Loucy (cell line): ENCODE results near the gene MARCHF5.
"Not testable (repeated sequence)": the region's sequence is repeated elsewhere in the genome, so short reads cannot be mapped to it uniquely, and the experiment has no call there.

ENCODE experiments used
- H2AFZ ChIP-seq: fragments of 200-600 bp; sonication (generic); 2 replicates; pipeline ENCODE4 v1.6.0; 2016; ENCODE audit warnings: antibody characterized with exemption, mild to moderate bottlenecking, low read length, moderate library complexity
- H3F3A ChIP-seq: fragments of 200-600 bp; 2 replicates; pipeline ENCODE4 v1.6.0; 2016; ENCODE audit warnings: antibody characterized with exemption, low read depth, mild to moderate bottlenecking
- H3K27me3 ChIP-seq: fragments of 200-600 bp; sonication (generic); 2 replicates; pipeline ENCODE4 v1.6.1; 2014; ENCODE audit warnings: low read length, mild to moderate bottlenecking; ENCODE audit not compliant: insufficient read depth, poor library complexity, severe bottlenecking
- H3K36me3 ChIP-seq: fragments of 200-600 bp; sonication (generic); 2 replicates; pipeline ENCODE4 v1.6.1; 2016; ENCODE audit warnings: low read length; ENCODE audit not compliant: insufficient read depth
- H3K4me1 ChIP-seq: fragments of 200-600 bp; sonication (generic); 2 replicates; pipeline ENCODE4 v1.5.1; 2014; ENCODE audit warnings: low read length, mild to moderate bottlenecking; ENCODE audit not compliant: insufficient read depth, poor library complexity, severe bottlenecking
- H3K4me2 ChIP-seq: fragments of 200-600 bp; sonication (generic); 2 replicates; pipeline ENCODE4 v1.6.0; 2014; ENCODE audit warnings: antibody characterized with exemption, low read length, low read depth, mild to moderate bottlenecking; ENCODE audit not compliant: poor library complexity, severe bottlenecking
- H3K4me3 ChIP-seq: fragments of 200-600 bp; sonication (generic); 2 replicates; pipeline ENCODE4 v1.5.1; 2014; ENCODE audit warnings: low read length, mild to moderate bottlenecking, mixed read lengths; ENCODE audit not compliant: poor library complexity, severe bottlenecking
- H3K79me2 ChIP-seq: fragments of 200-600 bp; sonication (generic); 2 replicates; pipeline ENCODE4 v1.6.1; 2014; ENCODE audit warnings: low read length; ENCODE audit not compliant: insufficient read depth
- H3K9ac ChIP-seq: fragments of 200-600 bp; sonication (generic); 2 replicates; pipeline ENCODE4 v1.6.0; 2014; ENCODE audit warnings: mild to moderate bottlenecking, low read depth, low read length, moderate library complexity; ENCODE audit not compliant: poor library complexity, severe bottlenecking
- H3K9me2 ChIP-seq: fragments of 200-600 bp; sonication (generic); replicated peaks from 2 replicates; pipeline ENCODE4 v1.6.1; 2016; ENCODE audit warnings: low read depth, low read length, mixed read lengths
- H3K9me3 ChIP-seq: fragments of 200-600 bp; sonication (generic); 2 replicates; pipeline ENCODE4 v1.6.1; 2014; ENCODE audit warnings: mild to moderate bottlenecking, antibody characterized with exemption, low read length, low read depth; ENCODE audit not compliant: insufficient read depth
- H4K20me1 ChIP-seq: fragments of 200-600 bp; sonication (generic); 2 replicates; pipeline ENCODE4 v1.6.0; 2014; ENCODE audit warnings: antibody characterized with exemption, low read length, mild to moderate bottlenecking; ENCODE audit not compliant: insufficient read depth, poor library complexity, severe bottlenecking
- EZH2phosphoT487 ChIP-seq: fragments of 200-600 bp; IDR thresholded peaks from 2 replicates; pipeline ENCODE4 v1.6.1; 2018; ENCODE audit warnings: antibody characterized with exemption, mild to moderate bottlenecking, moderate library complexity, borderline replicate concordance
- TF ChIP-seq, protein P1 (sequence below): fragments of 200-600 bp; sonication (generic); conservative IDR thresholded peaks from 2 replicates; pipeline ENCODE4 v1.5.1; 2014; ENCODE audit warnings: mild to moderate bottlenecking, antibody characterized with exemption, low read length

MARCHF5 gene

DNA sequence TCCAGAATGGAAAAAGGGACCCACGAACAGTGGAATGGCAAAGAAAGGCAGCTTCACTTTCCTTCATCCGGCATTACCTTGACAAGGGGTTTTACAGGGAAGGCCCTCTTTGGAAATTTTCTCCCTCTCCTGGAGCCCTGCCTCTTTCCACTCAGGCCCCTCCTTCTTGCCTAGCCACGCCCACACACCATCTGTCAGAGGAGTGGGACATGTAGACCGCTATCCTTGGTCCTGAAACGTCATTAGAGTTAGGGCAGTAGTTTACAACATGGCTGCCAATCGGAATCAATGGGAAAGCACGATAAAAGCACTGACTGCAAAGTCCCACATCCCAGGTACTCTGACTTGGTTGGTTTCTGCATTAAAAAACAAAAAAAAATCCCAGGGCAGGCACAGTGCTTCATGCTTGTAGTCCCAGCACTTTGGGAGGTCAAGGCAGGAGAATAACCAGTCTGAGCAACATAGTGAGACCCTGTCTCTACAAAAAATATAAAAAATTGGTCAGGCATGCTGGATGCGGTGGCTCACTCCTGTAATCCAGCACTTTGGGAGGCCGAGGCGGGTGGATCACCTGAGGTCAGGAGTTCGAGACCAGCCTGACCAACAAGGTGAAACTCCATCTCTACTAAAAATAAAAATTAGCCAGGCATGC is 96.4 kb downstream of the MARCHF5 start:
- Histone ChIP-seq H3K4me1 (no peaks in the 10 kb centered on the region), H3F3A (no peaks in the 10 kb centered on the region), H3K27me3 (no peaks in the 10 kb centered on the region), H3K4me3 (no peak overlapping the region), H3K4me2 (no peak overlapping the region), H3K36me3 (no peaks in the 10 kb centered on the region), H3K9me2 (no peaks in the 10 kb centered on the region), H3K9ac (no peak overlapping the region), H4K20me1 (no peaks in the 10 kb centered on the region), H2AFZ (no peak overlapping the region), H3K9me3 (no peaks in the 10 kb centered on the region), H3K79me2 (no peaks in the 10 kb centered on the region)
- TF ChIP-seq, protein P1, sequence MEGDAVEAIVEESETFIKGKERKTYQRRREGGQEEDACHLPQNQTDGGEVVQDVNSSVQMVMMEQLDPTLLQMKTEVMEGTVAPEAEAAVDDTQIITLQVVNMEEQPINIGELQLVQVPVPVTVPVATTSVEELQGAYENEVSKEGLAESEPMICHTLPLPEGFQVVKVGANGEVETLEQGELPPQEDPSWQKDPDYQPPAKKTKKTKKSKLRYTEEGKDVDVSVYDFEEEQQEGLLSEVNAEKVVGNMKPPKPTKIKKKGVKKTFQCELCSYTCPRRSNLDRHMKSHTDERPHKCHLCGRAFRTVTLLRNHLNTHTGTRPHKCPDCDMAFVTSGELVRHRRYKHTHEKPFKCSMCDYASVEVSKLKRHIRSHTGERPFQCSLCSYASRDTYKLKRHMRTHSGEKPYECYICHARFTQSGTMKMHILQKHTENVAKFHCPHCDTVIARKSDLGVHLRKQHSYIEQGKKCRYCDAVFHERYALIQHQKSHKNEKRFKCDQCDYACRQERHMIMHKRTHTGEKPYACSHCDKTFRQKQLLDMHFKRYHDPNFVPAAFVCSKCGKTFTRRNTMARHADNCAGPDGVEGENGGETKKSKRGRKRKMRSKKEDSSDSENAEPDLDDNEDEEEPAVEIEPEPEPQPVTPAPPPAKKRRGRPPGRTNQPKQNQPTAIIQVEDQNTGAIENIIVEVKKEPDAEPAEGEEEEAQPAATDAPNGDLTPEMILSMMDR, result no peak
- no peak for TF ChIP-seq EZH2phosphoT487

DNA sequence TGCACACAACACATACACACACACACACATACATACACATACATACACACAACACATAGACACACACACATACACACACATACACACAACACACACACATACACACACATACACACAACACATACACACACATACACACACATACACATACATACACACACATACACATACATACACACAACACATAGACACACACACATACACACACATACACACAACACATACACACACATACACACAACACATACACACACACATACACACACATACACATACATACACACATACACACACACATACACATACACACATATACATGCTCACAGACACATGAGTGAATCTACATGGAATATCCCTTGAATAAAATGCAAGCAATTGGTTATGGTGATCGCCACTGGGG is 102.2 kb downstream of the MARCHF5 start:
- not testable (repeated sequence) for H3K27me3 ChIP-seq, H3F3A ChIP-seq, H3K9me2 ChIP-seq, H3K9me3 ChIP-seq, H3K79me2 ChIP-seq, H3K4me3 ChIP-seq, H4K20me1 ChIP-seq, H3K9ac ChIP-seq, H3K4me1 ChIP-seq, H3K36me3 ChIP-seq, H3K4me2 ChIP-seq, H2AFZ ChIP-seq

DNA sequence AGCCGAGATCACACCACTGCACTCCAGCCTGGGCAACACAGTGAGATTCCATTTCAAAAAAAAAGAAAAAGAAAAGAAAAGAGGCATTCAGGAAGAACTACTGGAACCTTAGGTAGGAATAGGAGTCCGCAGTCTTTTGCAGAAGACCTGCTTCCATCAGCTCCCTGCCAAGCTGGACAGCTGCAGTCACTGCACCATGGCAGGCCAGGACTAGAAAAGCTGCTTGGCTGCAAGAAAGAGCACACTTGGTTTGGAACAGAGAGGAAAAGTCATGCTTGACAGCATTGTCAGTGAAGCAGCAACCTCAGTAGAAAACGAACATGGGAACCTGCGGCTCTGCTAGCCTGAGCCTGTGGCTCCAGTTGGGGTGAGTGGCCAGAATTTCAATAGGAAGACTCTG is 104.3 kb downstream of the MARCHF5 start:
- H3K27me3 ChIP-seq, result no peaks in the 10 kb centered on the region
- no peak overlapping the region for H3K9ac ChIP-seq
- H3F3A ChIP-seq, result no peaks in the 10 kb centered on the region
- H3K79me2 ChIP-seq, result no peaks in the 10 kb centered on the region
- no peak overlapping the region for H3K4me3 ChIP-seq
- no peaks in the 10 kb centered on the region for H3K9me2 ChIP-seq
- H2AFZ ChIP-seq, result no peak overlapping the region
- H3K9me3 ChIP-seq, result no peaks in the 10 kb centered on the region
- no peaks in the 10 kb centered on the region for H3K36me3 ChIP-seq
- H4K20me1 ChIP-seq, result no peaks in the 10 kb centered on the region
- no peaks in the 10 kb centered on the region for H3K4me1 ChIP-seq
- no peak overlapping the region for H3K4me2 ChIP-seq
- TF ChIP-seq, protein P1, result no peak
- TF ChIP-seq EZH2phosphoT487, result no peak

DNA sequence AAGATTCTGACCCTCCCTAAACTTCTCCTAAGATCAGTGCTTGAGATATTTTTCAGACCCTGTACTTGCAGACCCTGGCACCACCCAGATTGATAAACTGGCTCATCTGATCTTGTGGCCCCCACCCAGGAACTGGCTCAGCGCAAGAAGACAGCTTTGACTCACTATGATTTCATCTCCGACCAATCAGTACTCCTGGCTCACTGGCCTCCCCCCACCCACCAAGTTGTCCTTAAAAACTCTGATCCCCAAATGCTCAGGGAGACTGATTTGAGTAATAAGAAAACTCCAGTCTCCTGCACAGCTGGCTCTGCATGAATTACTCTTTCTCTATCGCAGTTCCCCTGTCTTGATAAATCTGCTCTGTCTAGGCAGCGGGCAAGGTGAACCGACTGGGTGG is 111.3 kb downstream of the MARCHF5 start:
- not testable (repeated sequence) for H3K4me2 ChIP-seq, H3K9me3 ChIP-seq, H3K4me1 ChIP-seq, H3K27me3 ChIP-seq, H3K4me3 ChIP-seq, H3K79me2 ChIP-seq, H2AFZ ChIP-seq, H3K9me2 ChIP-seq, H3K36me3 ChIP-seq, H4K20me1 ChIP-seq, H3F3A ChIP-seq, H3K9ac ChIP-seq
